ENCODE measurements around the gene XIRP2.
A peak's percentile ranks its signal among the peaks of the same experiment; 100 is the strongest.

Gene XIRP2

DNA sequence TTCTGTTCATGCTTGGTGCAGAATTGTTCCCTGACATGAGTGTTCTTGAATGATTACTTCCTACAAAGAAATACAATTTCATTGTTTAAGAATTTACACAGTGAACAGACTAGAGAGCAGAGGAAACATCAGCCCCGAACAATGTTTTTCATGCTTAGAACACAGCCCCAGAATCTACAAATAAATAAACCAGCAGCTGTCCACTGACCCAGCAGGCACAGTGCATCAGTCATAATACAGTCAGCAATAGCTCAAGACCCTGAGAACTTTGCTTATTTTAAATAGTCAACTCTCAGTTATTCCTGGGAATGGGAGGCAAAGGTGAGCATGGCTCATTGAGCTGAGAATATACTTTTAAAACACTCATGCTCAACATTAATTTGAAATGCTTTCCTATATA is 38.4 kb downstream of the XIRP2 start:
- no peak for DNase-seq (ENCODE audit: low read depth)

DNA sequence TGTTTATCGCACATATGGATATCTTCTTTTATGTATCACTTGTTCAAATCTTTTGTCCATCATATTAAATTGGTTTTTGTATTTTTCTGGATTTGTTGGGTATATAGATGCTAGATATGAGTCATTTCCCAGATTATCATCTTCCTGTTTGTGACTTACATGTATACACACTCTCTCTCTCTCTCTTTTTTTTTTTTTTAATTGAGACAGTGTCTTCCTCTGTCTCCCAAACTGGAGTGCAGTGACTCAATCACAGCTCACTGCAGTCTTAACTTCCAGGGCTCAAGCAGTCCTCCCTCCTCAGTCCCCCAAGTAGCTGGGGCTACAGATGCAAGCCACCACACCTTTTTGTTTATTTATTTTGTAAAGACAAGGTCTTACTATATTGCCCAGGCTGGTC is 43.8 kb downstream of the XIRP2 start:
- DNase-seq (ENCODE audit: low read depth), result no peak

More for the DNA sequence above, 38.4 kb downstream of the XIRP2 start:
- TF ChIP-seq, protein P1, sequence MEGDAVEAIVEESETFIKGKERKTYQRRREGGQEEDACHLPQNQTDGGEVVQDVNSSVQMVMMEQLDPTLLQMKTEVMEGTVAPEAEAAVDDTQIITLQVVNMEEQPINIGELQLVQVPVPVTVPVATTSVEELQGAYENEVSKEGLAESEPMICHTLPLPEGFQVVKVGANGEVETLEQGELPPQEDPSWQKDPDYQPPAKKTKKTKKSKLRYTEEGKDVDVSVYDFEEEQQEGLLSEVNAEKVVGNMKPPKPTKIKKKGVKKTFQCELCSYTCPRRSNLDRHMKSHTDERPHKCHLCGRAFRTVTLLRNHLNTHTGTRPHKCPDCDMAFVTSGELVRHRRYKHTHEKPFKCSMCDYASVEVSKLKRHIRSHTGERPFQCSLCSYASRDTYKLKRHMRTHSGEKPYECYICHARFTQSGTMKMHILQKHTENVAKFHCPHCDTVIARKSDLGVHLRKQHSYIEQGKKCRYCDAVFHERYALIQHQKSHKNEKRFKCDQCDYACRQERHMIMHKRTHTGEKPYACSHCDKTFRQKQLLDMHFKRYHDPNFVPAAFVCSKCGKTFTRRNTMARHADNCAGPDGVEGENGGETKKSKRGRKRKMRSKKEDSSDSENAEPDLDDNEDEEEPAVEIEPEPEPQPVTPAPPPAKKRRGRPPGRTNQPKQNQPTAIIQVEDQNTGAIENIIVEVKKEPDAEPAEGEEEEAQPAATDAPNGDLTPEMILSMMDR (IDR thresholded peaks at IDR 0.05; ENCODE audit: control insufficient read depth, extremely low read depth, insufficient read depth), result no peak
- H3K4me3 ChIP-seq (ENCODE audit: low read depth, low read length), result no peak overlapping the region

DNA sequence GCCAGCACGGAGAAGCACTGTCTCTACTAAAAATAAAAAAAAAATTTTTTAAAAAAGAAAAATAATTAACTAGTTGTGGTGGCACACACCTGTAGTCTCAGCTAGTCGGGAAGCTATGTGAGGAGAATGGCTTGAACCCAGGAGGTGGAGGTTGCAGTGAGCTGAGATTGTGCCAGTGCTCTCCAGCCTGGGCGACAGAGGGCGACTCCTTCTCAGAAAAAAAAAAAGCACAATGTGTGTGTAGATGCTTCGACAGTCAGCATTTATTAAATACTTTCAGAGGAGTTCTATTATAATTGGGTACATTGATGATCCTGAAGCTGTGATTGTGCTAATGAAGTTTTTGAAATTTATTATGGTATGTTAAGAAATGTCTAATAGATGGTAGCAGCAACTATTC is 46.5 kb downstream of the XIRP2 start:
- no peak overlapping the region for H3K4me3 ChIP-seq (ENCODE audit: low read depth, low read length)
- TF ChIP-seq, protein P1 (IDR thresholded peaks at IDR 0.05; ENCODE audit: control insufficient read depth, extremely low read depth, insufficient read depth), result no peak
- no peak for DNase-seq (ENCODE audit: low read depth)

More for the DNA sequence above, 43.8 kb downstream of the XIRP2 start:
- H3K4me3 ChIP-seq (ENCODE audit: low read depth, low read length), result no peak overlapping the region
- TF ChIP-seq, protein P1 (IDR thresholded peaks at IDR 0.05; ENCODE audit: control insufficient read depth, extremely low read depth, insufficient read depth), result no peak

GRCh38 chr2:166942377-166942776 is 54.1 kb downstream of the XIRP2 start:
- DNase-seq (ENCODE audit: low read depth), result no peak
- TF ChIP-seq, protein P1 (IDR thresholded peaks at IDR 0.05; ENCODE audit: control insufficient read depth, extremely low read depth, insufficient read depth), result no peak
- no peak overlapping the region for H3K4me3 ChIP-seq (ENCODE audit: low read depth, low read length)

DNA sequence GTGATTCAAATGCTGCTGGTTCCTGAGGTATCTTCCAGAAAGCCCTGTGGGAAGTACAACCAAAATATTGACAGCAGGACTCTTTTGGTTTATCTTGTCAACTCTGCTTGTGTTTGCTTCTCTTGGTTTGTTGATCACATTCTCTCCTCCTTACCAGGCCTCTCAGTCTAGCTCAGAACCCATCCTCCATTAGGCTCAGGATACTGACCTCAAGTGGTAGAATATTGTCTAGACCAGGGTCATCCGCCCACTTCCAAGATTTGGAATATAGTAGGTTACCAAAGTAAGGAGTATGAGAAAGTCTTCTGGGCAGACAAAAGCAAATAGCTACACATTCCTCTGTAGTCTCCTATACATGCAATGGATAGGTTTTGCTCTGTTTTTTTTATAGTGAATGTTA is 56.6 kb downstream of the XIRP2 start:
- no peak overlapping the region for H3K4me3 ChIP-seq (ENCODE audit: low read depth, low read length)
- TF ChIP-seq, protein P1 (IDR thresholded peaks at IDR 0.05; ENCODE audit: control insufficient read depth, extremely low read depth, insufficient read depth), result peak; percentile 18; the same call in 1 of the 2 replicates

DNA sequence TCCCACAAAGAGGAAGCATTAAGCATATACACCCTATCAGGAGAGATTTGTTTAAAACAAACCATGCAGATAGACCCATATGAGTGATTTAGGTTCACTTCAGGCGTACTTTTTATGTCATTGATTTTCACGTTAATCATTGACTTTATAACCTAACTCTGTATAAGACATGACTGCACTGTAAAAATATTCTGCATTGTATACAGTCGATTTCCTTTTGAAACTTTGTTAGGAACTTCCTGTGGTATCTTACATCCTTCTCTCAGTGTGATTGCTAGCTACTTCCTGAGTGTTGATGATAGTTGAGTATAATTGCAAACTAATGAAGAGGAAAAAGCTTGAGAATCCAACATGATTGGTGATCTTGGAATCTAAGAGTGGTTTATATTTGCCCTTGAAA is 69.4 kb downstream of the XIRP2 start:
- TF ChIP-seq, protein P1 (IDR thresholded peaks at IDR 0.05; ENCODE audit: control insufficient read depth, extremely low read depth, insufficient read depth), result no peak
- DNase-seq (ENCODE audit: low read depth), result no peak

More for the DNA sequence above, 56.6 kb downstream of the XIRP2 start:
- no peak for DNase-seq (ENCODE audit: low read depth)

GRCh38 chr2:166958986-166959481 is 70.8 kb downstream of the XIRP2 start:
- TF ChIP-seq, protein P1 (IDR thresholded peaks at IDR 0.05; ENCODE audit: control insufficient read depth, extremely low read depth, insufficient read depth), result no peak
- no peak overlapping the region for H3K4me3 ChIP-seq (ENCODE audit: low read depth, low read length)
- DNase-seq (ENCODE audit: low read depth), result no peak

More for the DNA sequence above, 69.4 kb downstream of the XIRP2 start:
- H3K4me3 ChIP-seq (ENCODE audit: low read depth, low read length), result no peak overlapping the region

Data from LNCaP clone FGC (cell line).